PC-9 (cell line): Measurements from ENCODE around the gene SMIM12. TPM values are rescaled to one million over a fixed set of nuclear protein-coding genes. Genes with fewer than 3 reads are reported as not detected.
A peak's percentile ranks its signal among the peaks of the same experiment; 100 is the strongest.

Experiments used
- BruUV-seq: library from RNA; stranded (reverse); fragments of 400-500 nt; replicated peaks from 2 replicates; lab custom pipeline; 2021; lab: Mats Ljungman, UMichigan
- CTCF ChIA-PET: fragments of 300-600 bp; sonication (Branson Sonifier 250); formaldehyde crosslinking; loops from one replicate; lab custom pipeline; 2022; ENCODE audit warnings: antibody characterized with exemption; lab: Charles Lee
- POLR2A ChIA-PET: fragments of 300-600 bp; sonication (Branson Sonifier 250); formaldehyde crosslinking; loops from one replicate; lab custom pipeline; 2022; ENCODE audit warnings: antibody characterized with exemption; ENCODE audit not compliant: unreplicated experiment; lab: Charles Lee
- DNase-seq, 2 experiments: peaks; one replicate each; pipeline versions ENCODE4 v3.0.0 to v3.0.0-alpha.2; 2015 to 2022; ENCODE audit warnings: mixed read lengths in 1 of 2
- H2AFZ ChIP-seq: fragments of 200-600 bp; sonication (generic); 2 replicates; pipeline ENCODE4 v1.8.1; 2017; ENCODE audit warnings: antibody characterized with exemption
- H3F3A ChIP-seq: fragments of 200-600 bp; sonication (generic); 2 replicates; pipeline ENCODE4 v1.8.1; 2017; ENCODE audit warnings: antibody characterized with exemption, mild to moderate bottlenecking, low read depth; ENCODE audit not compliant: insufficient read depth
- H3K27ac ChIP-seq: fragments of 200-600 bp; sonication (generic); 2 replicates; pipeline ENCODE4 v1.6.1; 2016; ENCODE audit warnings: mixed run types
- H3K27me3 ChIP-seq: fragments of 200-600 bp; sonication (generic); 2 replicates; pipeline ENCODE4 v1.6.1; 2016; ENCODE audit warnings: low read depth, mixed run types; ENCODE audit not compliant: insufficient read depth
- H3K36me3 ChIP-seq: fragments of 200-600 bp; sonication (generic); 2 replicates; pipeline ENCODE4 v1.6.1; 2016; ENCODE audit warnings: low read depth, mixed run types
- H3K4me1 ChIP-seq: fragments of 200-600 bp; sonication (generic); replicated peaks from 2 replicates; pipeline ENCODE4 v1.6.1; 2016; ENCODE audit warnings: mixed run types; ENCODE audit not compliant: insufficient read depth
- H3K4me2 ChIP-seq: fragments of 200-600 bp; sonication (generic); 2 replicates; pipeline ENCODE4 v1.6.1; 2017; ENCODE audit warnings: mixed run types
- H3K4me3 ChIP-seq: fragments of 200-600 bp; sonication (generic); 2 replicates; pipeline ENCODE4 v1.6.1; 2016; ENCODE audit warnings: mixed run types
- H3K79me2 ChIP-seq: fragments of 200-600 bp; sonication (generic); 2 replicates; pipeline ENCODE4 v1.6.1; 2017; ENCODE audit warnings: low read depth, mixed run types
- H3K9me2 ChIP-seq: fragments of 200-600 bp; sonication (generic); 2 replicates; pipeline ENCODE4 v1.8.1; 2017; ENCODE audit warnings: mild to moderate bottlenecking; ENCODE audit not compliant: insufficient read depth
- H3K9me3 ChIP-seq: fragments of 200-600 bp; sonication (generic); 2 replicates; pipeline ENCODE4 v1.8.1; 2016; ENCODE audit warnings: low read depth; ENCODE audit not compliant: insufficient read depth
- H4K20me1 ChIP-seq: fragments of 200-600 bp; sonication (generic); 2 replicates; pipeline ENCODE4 v1.8.1; 2017; ENCODE audit not compliant: insufficient read depth
- CTCF ChIP-seq: fragments of 200-600 bp; sonication (generic); conservative IDR thresholded peaks from 2 replicates; pipeline ENCODE4 v1.6.1; 2017; ENCODE audit warnings: mixed run types, antibody characterized with exemption, mild to moderate bottlenecking, moderate library complexity
- EZH2 ChIP-seq: fragments of 200-600 bp; sonication (generic); IDR thresholded peaks from 2 replicates; pipeline ENCODE4 v1.8.0; 2017; ENCODE audit warnings: antibody characterized with exemption, low read depth
- intact Hi-C: fragments of 100-400 bp; cut with micrococcal nuclease; formaldehyde crosslinking; loops from one replicate; pipeline ENCODE4 v1.10.0; 2022; ENCODE audit not compliant: unreplicated experiment
- total RNA-seq: library from RNA; stranded (reverse); gene quantifications from 2 replicates; pipeline ENCODE4 v1.2.3, GENCODE V29; 2021

Gene SMIM12
- total RNA-seq, 1 experiment from 2014 or later, result 17.4 TPM

- CTCF ChIA-PET, result no interaction called here
- TF ChIP-seq CTCF, result no peak
- TF ChIP-seq EZH2, result no peak
Measured at GRCh38 chr1:34864759-34865158, 5.2 kb upstream of the SMIM12 start.

GRCh38 chr1:34863501-34863900 lies 4.0 kb upstream of the SMIM12 start:
- Histone ChIP-seq H4K20me1 (no peaks in the 10 kb centered on the region), H3K4me1 (peaks cover 8% of the 10 kb centered on the region), H3K4me3 (no peak overlapping the region), H3K9me3 (no peaks in the 10 kb centered on the region), H3F3A (no peaks in the 10 kb centered on the region), H3K36me3 (no peaks in the 10 kb centered on the region), H3K9me2 (no peaks in the 10 kb centered on the region), H3K79me2 (peaks cover 10% of the 10 kb centered on the region), H3K27me3 (peaks cover 20% of the 10 kb centered on the region), H3K27ac (no peak overlapping the region), H2AFZ (no peak overlapping the region), H3K4me2 (no peak overlapping the region)
- ChIA-PET CTCF (interaction anchor here (1.1 kb wide), 1 partner anchor 76 kb away, joined by 3 read pairs; no protein-coding TSS in a partner anchor), POLR2A (no interaction called here)
- TF ChIP-seq CTCF, result no peak
- no peak for TF ChIP-seq EZH2
- BruUV-seq, result no TSS peak
- intact Hi-C loops, result no loop called here
- no peak for DNase-seq

More at GRCh38 chr1:34864759-34865158, 5.2 kb upstream of the SMIM12 start:
- Histone ChIP-seq H2AFZ (no peak overlapping the region), H3K4me2 (no peak overlapping the region), H3K4me3 (no peak overlapping the region), H3K27ac (no peak overlapping the region), H3K4me1 (peaks cover 6% of the 10 kb centered on the region), H3F3A (no peaks in the 10 kb centered on the region), H3K79me2 (no peaks in the 10 kb centered on the region), H3K27me3 (peaks cover 26% of the 10 kb centered on the region), H4K20me1 (no peaks in the 10 kb centered on the region), H3K36me3 (no peaks in the 10 kb centered on the region), H3K9me2 (no peaks in the 10 kb centered on the region), H3K9me3 (no peaks in the 10 kb centered on the region)
- no peak for DNase-seq
- intact Hi-C loops, result loop anchor here (5.0 kb wide), 1 partner anchor 77 kb away; no protein-coding TSS in a partner anchor
- BruUV-seq, result no TSS peak
- POLR2A ChIA-PET, result interaction anchor here (0.7 kb wide), 1 partner anchor 904 kb away, joined by 7 read pairs; no protein-coding TSS in a partner anchor

GRCh38 chr1:34858901-34859445 lies 576 bp downstream of the SMIM12 start:
- Histone ChIP-seq H3K9me3 (no peaks in the 10 kb centered on the region), H3K9me2 (no peaks in the 10 kb centered on the region), H3K4me1 (peaks cover 19% of the 10 kb centered on the region), H2AFZ (peak overlapping the region; percentile 95), H3K27me3 (no peaks in the 10 kb centered on the region; the same call in 1 of the 2 replicates), H3K79me2 (peaks cover 33% of the 10 kb centered on the region), H3F3A (peaks cover 4% of the 10 kb centered on the region; the same call in 1 of the 2 replicates), H4K20me1 (peaks cover 3% of the 10 kb centered on the region; the same call in 1 of the 2 replicates), H3K4me3 (peak overlapping the region; percentile 88), H3K4me2 (peak overlapping the region; percentile 94), H3K36me3 (no peaks in the 10 kb centered on the region), H3K27ac (no peak overlapping the region)
- intact Hi-C loops, result loop anchor here (2.0 to 10.0 kb wide), 4 partner anchors 244 to 786 kb away; partner anchors contain the start of genes KIAA0319L, NCDN and PSMB2
- ChIA-PET CTCF (interaction anchor here (1.1 kb wide), 1 partner anchor 73 kb away, joined by 4 read pairs; no protein-coding TSS in a partner anchor), POLR2A (no interaction called here)
- no peak for DNase-seq
- BruUV-seq, result TSS peak; percentile 60
- no peak for TF ChIP-seq EZH2
- no peak for TF ChIP-seq CTCF
